Renal pelvis (tissue), 12 donors: ENCODE results near the gene TNMD. TPM values are rescaled to one million over a fixed set of nuclear protein-coding genes. Genes with fewer than 3 reads are reported as not detected.
"Not testable (repeated sequence)": the region's sequence is repeated elsewhere in the genome, so short reads cannot be mapped to it uniquely, and the experiment has no call there.

ENCODE experiments used
- DNase-seq: peaks from one replicate; pipeline ENCODE4 v3.0.0-alpha.2; 2013
- long read RNA-seq, 16 experiments: transcript quantifications; one replicate each; lab custom pipeline, GENCODE V29; 2026
- polyA plus RNA-seq, 3 donors: library from polyadenylated mRNA; unstranded; fragments of 120-200 nt; gene quantifications; one replicate each; pipeline ENCODE4 v1.2.1, GENCODE V29; 2013; ENCODE audit not compliant: insufficient read length in 3 of 3

TNMD gene
- polyA plus RNA-seq, result 1 to 10 TPM; 2.5 to 4.6 (median 3.0) TPM
- long read RNA-seq, donor 1, result 0 reads
- long read RNA-seq, donor 2, partial matches to known transcripts, result 0 of 1 reads
- long read RNA-seq, donor 2, other reads (novel, unspliced or antisense), result 0 of 1 reads
- long read RNA-seq, donor 3, partial matches to known transcripts, result 0 of 1 reads
- long read RNA-seq, donor 3, other reads (novel, unspliced or antisense), result 0 of 1 reads
- long read RNA-seq, donor 4, partial matches to known transcripts, result 0 of 1 reads
- long read RNA-seq, donor 4, other reads (novel, unspliced or antisense), result 0 of 1 reads
- long read RNA-seq, donor 5, partial matches to known transcripts, result 0 of 1 reads
- long read RNA-seq, donor 5, other reads (novel, unspliced or antisense), result 0 of 1 reads
- long read RNA-seq, donor 6, result 0 reads
- long read RNA-seq, donor 7, result 0 reads
- long read RNA-seq, donor 8, partial matches to known transcripts, result 0 of 3 reads
- long read RNA-seq, donor 8, other reads (novel, unspliced or antisense), result 0 of 3 reads
- long read RNA-seq, donor 9, partial matches to known transcripts, result 7 of 7 reads
- long read RNA-seq, donor 9, other reads (novel, unspliced or antisense), result 0 of 7 reads
- long read RNA-seq, donor 10, partial matches to known transcripts, result 70 of 231 reads
- long read RNA-seq, donor 10, other reads (novel, unspliced or antisense), result 160 of 231 reads
- long read RNA-seq, donor 11, partial matches to known transcripts, result 0 of 1 reads
- long read RNA-seq, donor 11, other reads (novel, unspliced or antisense), result 0 of 1 reads
- long read RNA-seq, donor 12, result 0 reads
- long read RNA-seq, donor 13, partial matches to known transcripts, result 52 of 120 reads
- long read RNA-seq, donor 13, other reads (novel, unspliced or antisense), result 68 of 120 reads
- long read RNA-seq, donor 14, partial matches to known transcripts, result 115 of 285 reads
- long read RNA-seq, donor 14, other reads (novel, unspliced or antisense), result 170 of 285 reads
- long read RNA-seq, donor 15, result 0 reads
- long read RNA-seq, donor 16, result 0 reads

GRCh38 chrX:100584611-100585010, at the start of gene TNMD:
Gene TNMD, plus strand, starts transcription at chrX:100584936. Its CDS starts 83 bp downstream, at chrX:100585019.
- DNase-seq, result no peak

- DNase-seq, result not testable (repeated sequence)
Observed at GRCh38 chrX:100565534-100565933, 19.2 kb upstream of the TNMD start.

GRCh38 chrX:100586747-100587146, 2.0 kb downstream of the TNMD start:
- no peak for DNase-seq

- DNase-seq, result no peak
Observed at GRCh38 chrX:100587861-100588260, 3.1 kb downstream of the TNMD start.

- no peak for DNase-seq
Observed at GRCh38 chrX:100591256-100592051, 6.7 kb downstream of the TNMD start.

GRCh38 chrX:100593126-100593525, 8.4 kb downstream of the TNMD start:
- no peak for DNase-seq

GRCh38 chrX:100593581-100593980, 8.8 kb downstream of the TNMD start:
- no peak for DNase-seq

- DNase-seq, result no peak
Observed at GRCh38 chrX:100596601-100597000, 11.9 kb downstream of the TNMD start.

- no peak for DNase-seq
Observed at GRCh38 chrX:100599456-100599855, 14.7 kb downstream of the TNMD start.

- no peak for DNase-seq
Observed at GRCh38 chrX:100600340-100600739, 15.6 kb downstream of the TNMD start.

GRCh38 chrX:100600758-100601157, 16.0 kb downstream of the TNMD start:
- no peak for DNase-seq

- DNase-seq, result no peak
Observed at GRCh38 chrX:100606753-100607152, 22.0 kb downstream of the TNMD start.

- DNase-seq, result no peak
Observed at GRCh38 chrX:100609591-100609990, 24.9 kb downstream of the TNMD start.

GRCh38 chrX:100611951-100612350, 27.2 kb downstream of the TNMD start:
- no peak for DNase-seq

GRCh38 chrX:100615005-100615404, 30.3 kb downstream of the TNMD start:
- DNase-seq, result no peak

- DNase-seq, result no peak
Observed at GRCh38 chrX:100623001-100623400, 38.3 kb downstream of the TNMD start.

- DNase-seq, result no peak
Observed at GRCh38 chrX:100625985-100626491, 41.3 kb downstream of the TNMD start.

- no peak for DNase-seq
Observed at GRCh38 chrX:100635040-100635439, 50.3 kb downstream of the TNMD start.

- no peak for DNase-seq
Observed at GRCh38 chrX:100635989-100636320, 51.2 kb downstream of the TNMD start.

GRCh38 chrX:100636321-100636991, 51.7 kb downstream of the TNMD start, which contains the start of gene TSPAN6:
Gene TSPAN6, minus strand, starts transcription at chrX:100636806. Its CDS starts 112 bp downstream, at chrX:100636694.
- DNase-seq, result peak; percentile 90

- no peak for DNase-seq
Observed at GRCh38 chrX:100642290-100642689, 57.6 kb downstream of the TNMD start.
